ENCODE data around the gene KIF3A. TPM values are rescaled to one million over a fixed set of nuclear protein-coding genes. Genes with fewer than 3 reads are reported as not detected.

Gene KIF3A
- polyA plus RNA-seq, 1 of the 3 experiments (the other 2 are of a cell fraction) = 5.1 TPM

- no peak overlapping the region for H2AFZ ChIP-seq (ENCODE audit: low read depth)
- no peaks in the 10 kb centered on the region for H3F3A ChIP-seq (replicated peaks; ENCODE audit: insufficient read depth)
- no peaks in the 10 kb centered on the region for H3K79me2 ChIP-seq (ENCODE audit: insufficient read depth)
- H3K9ac ChIP-seq = no peak overlapping the region
- DNase-seq = peak; percentile 47
- ChIA-PET CTCF (interaction anchor here (1.0 to 10.4 kb wide), 12 partner anchors 8 to 77 kb away, joined by 3 to 98 read pairs (median 6); partner anchors contain the start of gene SHROOM1), POLR2A (interaction anchor here (0.6 kb wide), 1 partner anchor 110 kb away, joined by 3 read pairs; no protein-coding TSS in a partner anchor)
- no peak overlapping the region for H3K4me2 ChIP-seq
- no peaks in the 10 kb centered on the region for H3K9me2 ChIP-seq
- H3K4me3 ChIP-seq (ENCODE audit: low read depth in 2 of 2, low read length in 1 of 2) = no peak overlapping the region
- no peaks in the 10 kb centered on the region for H3K9me3 ChIP-seq
- 93% methylated on average over 2 of the region's 2 CpGs for WGBS (ENCODE audit: low lambda C conversion rate)
- H3K36me3 ChIP-seq (replicated peaks in 1 of 2; ENCODE audit: control insufficient read depth in 1 of 2, insufficient read depth in 2 of 2, low read length in 1 of 2) = peaks cover 10% of the 10 kb centered on the region in 2 experiments
- peak; percentile 58 for TF ChIP-seq RAD21 (IDR thresholded peaks at IDR 0.05; ENCODE audit: low read length)
- peak; percentile 54 for TF ChIP-seq SMC3 (IDR thresholded peaks at IDR 0.05; ENCODE audit: low read depth, low read length)
- TF ChIP-seq CTCF (IDR thresholded peaks at IDR 0.05) = peak; percentile 42
- TF ChIP-seq USF1 (IDR thresholded peaks at IDR 0.05; ENCODE audit: borderline replicate concordance, low read depth) = no peak
- no peak overlapping the region for H3K27ac ChIP-seq (ENCODE audit: low read depth in 2 of 2, low read length in 1 of 2)
- no peaks in the 10 kb centered on the region for H4K20me1 ChIP-seq (ENCODE audit: insufficient read depth)
- no peaks in the 10 kb centered on the region for H3K27me3 ChIP-seq (ENCODE audit: insufficient read depth)
- H3K4me1 ChIP-seq (ENCODE audit: control insufficient read depth in 1 of 2, insufficient read depth in 2 of 2, low read depth in 1 of 2, low read length in 1 of 2) = no peaks in the 10 kb centered on the region
Observed at GRCh38 chr5:132753135-132753987, 16.0 kb upstream of the KIF3A start.

GRCh38 chr5:132752581-132753125 lies 15.3 kb upstream of the KIF3A start:
- Histone ChIP-seq H3K4me2 (no peak overlapping the region), H3K36me3 (replicated peaks in 1 of 2; ENCODE audit: control insufficient read depth in 1 of 2, insufficient read depth in 2 of 2, low read length in 1 of 2) (peaks cover 2 to 5% of the 10 kb centered on the region in 2 experiments), H3K9me3 (no peaks in the 10 kb centered on the region), H3K9me2 (no peaks in the 10 kb centered on the region), H3F3A (replicated peaks; ENCODE audit: insufficient read depth) (no peaks in the 10 kb centered on the region), H2AFZ (ENCODE audit: low read depth) (no peak overlapping the region), H3K4me1 (ENCODE audit: control insufficient read depth in 1 of 2, insufficient read depth in 2 of 2, low read depth in 1 of 2, low read length in 1 of 2) (no peaks in the 10 kb centered on the region), H3K27me3 (ENCODE audit: insufficient read depth) (no peaks in the 10 kb centered on the region), H3K79me2 (ENCODE audit: insufficient read depth) (no peaks in the 10 kb centered on the region), H3K9ac (no peak overlapping the region), H3K27ac (ENCODE audit: low read depth in 2 of 2, low read length in 1 of 2) (no peak overlapping the region), H3K4me3 (ENCODE audit: low read depth in 2 of 2, low read length in 1 of 2) (no peak overlapping the region), H4K20me1 (ENCODE audit: insufficient read depth) (no peaks in the 10 kb centered on the region)
- no peak for DNase-seq
- POLR2A ChIA-PET = no interaction called here
- CTCF ChIA-PET = interaction anchor here (1.0 to 10.4 kb wide), 4 partner anchors 14 to 67 kb away, joined by 3 to 98 read pairs (median 19); no protein-coding TSS in a partner anchor
- 80% methylated on average over 1 of the region's 1 CpG for WGBS (ENCODE audit: low lambda C conversion rate)
- TF ChIP-seq NFIC (IDR thresholded peaks at IDR 0.05; ENCODE audit: borderline replicate concordance) (no peak), EP300 (IDR thresholded peaks at IDR 0.05; ENCODE audit: borderline replicate concordance in 1 of 2, low read depth in 1 of 2, low read length in 1 of 2) (no peak), MXI1 (IDR thresholded peaks at IDR 0.05; ENCODE audit: low read depth, low read length) (no peak), RFX5 (IDR thresholded peaks at IDR 0.05; ENCODE audit: low read length) (no peak), PBX3 (IDR thresholded peaks at IDR 0.05) (no peak), NRF1 (IDR thresholded peaks at IDR 0.05; ENCODE audit: low read depth, low read length) (no peak), SIN3A (IDR thresholded peaks at IDR 0.05; ENCODE audit: borderline replicate concordance, low read depth, low read length) (no peak), CTCF (IDR thresholded peaks at IDR 0.05) (no peak), USF2 (IDR thresholded peaks at IDR 0.05; ENCODE audit: borderline replicate concordance, low read depth, low read length) (no peak), RCOR1 (IDR thresholded peaks at IDR 0.05; ENCODE audit: low read length) (no peak), SMC3 (IDR thresholded peaks at IDR 0.05; ENCODE audit: low read depth, low read length) (no peak), FOXJ3 (CRISPR knock-in tag; IDR thresholded peaks at IDR 0.05) (no peak), RAD21 (IDR thresholded peaks at IDR 0.05; ENCODE audit: low read length) (no peak), CHD2 (IDR thresholded peaks at IDR 0.05; ENCODE audit: low read length, partially characterized antibody) (no peak), EZH2phosphoT487 (IDR thresholded peaks at IDR 0.05; ENCODE audit: borderline replicate concordance, low read depth) (no peak), USF1 (IDR thresholded peaks at IDR 0.05; ENCODE audit: borderline replicate concordance, low read depth) (no peak)

All from SK-N-SH (cell line).